HG03378 (cell line): ENCODE measurements around the gene RPL41.
"Not testable (repeated sequence)": the region's sequence is repeated elsewhere in the genome, so short reads cannot be mapped to it uniquely, and the experiment has no call there.

Experiments
- ATAC-seq: cut with Tn5 transposase; IDR thresholded peaks from one replicate; pipeline ENCODE4 v1.9.1; 2021; ENCODE audit warnings: mild to moderate bottlenecking, moderate library complexity; ENCODE audit not compliant: unreplicated experiment

The RPL41 gene

DNA sequence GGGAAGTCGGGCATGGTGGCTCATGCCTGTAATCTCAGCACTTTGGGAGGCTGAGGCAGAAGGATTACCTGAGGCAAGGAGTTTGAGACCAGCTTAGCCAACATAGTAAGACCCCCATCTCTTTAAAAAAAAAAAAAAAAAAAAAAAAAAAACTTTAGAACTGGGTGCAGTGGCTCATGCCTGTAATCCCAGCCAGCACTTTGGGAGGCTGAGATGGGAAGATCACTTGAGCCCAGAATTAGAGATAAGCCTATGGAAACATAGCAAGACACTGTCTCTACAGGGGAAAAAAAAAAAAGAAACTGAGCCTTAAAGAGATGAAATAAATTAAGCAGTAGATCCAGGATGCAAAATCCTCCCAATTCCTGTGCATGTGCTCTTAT, 13.8 kb upstream of the RPL41 start:
- no peak for ATAC-seq

DNA sequence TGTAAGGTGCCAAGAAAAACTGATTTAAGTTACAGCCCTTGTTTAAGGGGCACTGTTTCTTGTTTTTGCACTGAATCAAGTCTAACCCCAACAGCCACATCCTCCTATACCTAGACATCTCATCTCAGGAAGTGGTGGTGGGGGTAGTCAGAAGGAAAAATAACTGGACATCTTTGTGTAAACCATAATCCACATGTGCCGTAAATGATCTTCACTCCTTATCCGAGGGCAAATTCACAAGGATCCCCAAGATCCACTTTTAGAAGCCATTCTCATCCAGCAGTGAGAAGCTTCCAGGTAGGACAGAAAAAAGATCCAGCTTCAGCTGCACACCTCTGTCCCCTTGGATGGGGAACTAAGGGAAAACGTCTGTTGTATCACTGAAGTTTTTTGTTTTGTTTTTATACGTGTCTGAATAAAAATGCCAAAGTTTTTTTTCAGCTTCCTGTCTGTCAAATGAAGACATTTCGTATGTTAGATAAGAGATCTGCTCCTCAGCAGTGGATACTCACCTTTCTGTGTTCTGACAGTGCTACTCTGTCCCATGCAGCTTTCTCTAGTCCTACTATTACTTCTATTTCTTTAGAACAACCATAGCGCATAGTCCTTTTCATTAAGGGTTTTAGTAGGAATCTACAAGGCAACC, 13.2 kb upstream of the RPL41 start:
- no peak for ATAC-seq

- no peak for ATAC-seq
These were observed 12.7 kb upstream of the RPL41 start for GRCh38 chr12:56103823-56104108.

DNA sequence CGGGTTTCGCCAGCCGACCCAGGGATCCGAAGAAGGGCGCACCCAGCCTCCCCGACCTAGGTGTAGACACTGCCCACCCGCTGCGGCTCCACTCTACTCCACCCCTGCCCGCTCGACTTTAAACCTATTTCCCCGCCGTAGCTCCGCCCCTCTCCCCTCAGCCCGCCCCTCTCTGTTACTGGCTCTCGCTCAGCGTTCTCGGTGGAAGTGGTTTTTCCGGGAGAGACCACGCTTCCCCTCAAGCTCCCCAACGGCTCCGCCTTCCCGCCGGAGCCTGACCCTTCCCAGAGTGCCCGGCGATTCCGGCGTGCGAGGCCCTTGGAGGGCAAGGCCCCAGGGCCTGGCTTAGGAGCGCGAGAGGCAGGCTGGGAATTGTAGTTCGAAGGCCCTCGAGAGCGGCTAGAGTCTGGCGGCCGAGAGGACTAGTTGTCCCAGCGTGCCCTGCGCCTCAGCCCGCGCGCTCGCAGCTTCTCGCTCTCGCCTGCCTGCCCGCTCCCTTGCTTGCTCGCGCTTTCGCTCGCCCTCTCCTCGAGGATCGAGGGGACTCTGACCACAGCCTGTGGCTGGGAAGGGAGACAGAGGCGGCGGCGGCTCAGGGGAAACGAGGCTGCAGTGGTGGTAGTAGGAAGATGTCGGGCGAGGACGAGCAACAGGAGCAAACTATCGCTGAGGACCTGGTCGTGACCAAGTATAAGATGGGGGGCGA, 12.2 kb upstream of the RPL41 start, which contains the start of gene PA2G4:
Gene PA2G4 (plus strand): TSS at position 451 of the 706 bp plus-strand sequence. CDS start 179 bp downstream, at position 630.
- peak; percentile 92 for ATAC-seq

GRCh38 chr12:56104815-56105608, 11.4 kb upstream of the RPL41 start:
- no peak for ATAC-seq

GRCh38 chr12:56105609-56105902, 10.9 kb upstream of the RPL41 start:
- ATAC-seq, result no peak

DNA sequence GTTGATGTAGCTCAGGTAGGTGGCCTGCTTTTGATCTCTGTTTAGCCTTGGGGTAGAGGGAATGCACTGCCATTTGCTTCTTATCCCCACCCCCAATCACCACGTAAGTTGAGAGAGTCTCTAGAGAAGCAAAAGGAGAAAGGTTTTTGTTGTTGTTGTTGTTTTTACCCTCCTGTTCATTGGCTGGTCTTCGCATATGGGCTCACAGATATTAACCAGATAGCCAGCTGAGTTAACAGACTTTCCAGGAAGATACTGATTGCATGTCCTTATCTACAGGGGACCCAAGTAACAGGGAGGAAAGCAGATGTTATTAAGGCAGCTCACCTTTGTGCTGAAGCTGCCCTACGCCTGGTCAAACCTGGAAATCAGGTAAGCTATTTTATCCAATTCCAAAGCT, 9.2 kb upstream of the RPL41 start:
- no peak for ATAC-seq

GRCh38 chr12:56110571-56110970, 5.9 kb upstream of the RPL41 start:
- ATAC-seq, result no peak

DNA sequence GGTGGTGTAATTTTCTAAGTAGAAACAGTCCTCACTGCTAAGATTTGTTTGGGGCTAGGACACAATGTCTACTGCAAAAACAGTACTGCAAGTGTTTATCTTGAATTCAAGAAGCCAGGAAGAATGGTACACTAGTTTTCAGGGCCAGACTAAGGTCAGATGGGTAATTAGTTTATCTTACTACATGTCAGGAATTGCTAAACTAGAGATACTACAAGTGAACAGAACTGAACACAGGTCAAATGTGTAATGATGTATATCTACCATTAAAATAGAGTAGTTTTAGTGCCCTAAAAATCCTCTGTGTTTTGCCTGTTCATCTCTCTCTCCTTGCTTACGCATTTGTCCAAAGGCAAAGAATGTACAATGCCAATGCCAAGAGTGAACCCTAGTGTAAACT, 2.3 kb upstream of the RPL41 start:
- ATAC-seq, result no peak

GRCh38 chr12:56115329-56115728, 1.1 kb upstream of the RPL41 start:
- ATAC-seq, result no peak

DNA sequence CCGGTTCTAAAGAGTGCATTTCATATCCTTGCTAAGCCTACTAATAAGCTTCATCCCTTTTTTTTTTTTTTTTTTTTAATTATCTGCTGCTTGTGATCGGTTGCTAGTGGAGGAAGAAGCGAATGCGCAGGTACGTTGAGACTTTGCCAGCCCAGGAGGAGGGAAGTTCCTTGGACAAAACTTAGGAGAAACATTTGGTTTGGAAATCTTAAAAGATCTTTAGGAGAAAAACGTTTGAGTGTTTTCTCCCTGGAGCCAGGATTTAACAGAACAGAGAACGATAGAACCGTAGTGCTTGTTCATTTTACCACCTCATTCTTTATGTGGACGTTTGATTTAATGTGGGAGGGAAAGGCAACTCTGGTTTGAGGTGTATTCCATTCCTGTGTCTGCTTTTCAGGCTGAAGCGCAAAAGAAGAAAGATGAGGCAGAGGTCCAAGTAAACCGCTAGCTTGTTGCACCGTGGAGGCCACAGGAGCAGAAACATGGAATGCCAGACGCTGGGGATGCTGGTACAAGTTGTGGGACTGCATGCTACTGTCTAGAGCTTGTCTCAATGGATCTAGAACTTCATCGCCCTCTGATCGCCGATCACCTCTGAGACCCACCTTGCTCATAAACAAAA, 761 bp downstream of the RPL41 start:
- not testable (repeated sequence) for ATAC-seq

- ATAC-seq, result peak; percentile 79
These were observed 1.6 kb downstream of the RPL41 start, which contains the start of gene ZC3H10 for GRCh38 chr12:56117778-56118687. Gene ZC3H10 (plus strand): TSS chr12:56118266. CDS start chr12:56120563, 2,297 bp downstream.

DNA sequence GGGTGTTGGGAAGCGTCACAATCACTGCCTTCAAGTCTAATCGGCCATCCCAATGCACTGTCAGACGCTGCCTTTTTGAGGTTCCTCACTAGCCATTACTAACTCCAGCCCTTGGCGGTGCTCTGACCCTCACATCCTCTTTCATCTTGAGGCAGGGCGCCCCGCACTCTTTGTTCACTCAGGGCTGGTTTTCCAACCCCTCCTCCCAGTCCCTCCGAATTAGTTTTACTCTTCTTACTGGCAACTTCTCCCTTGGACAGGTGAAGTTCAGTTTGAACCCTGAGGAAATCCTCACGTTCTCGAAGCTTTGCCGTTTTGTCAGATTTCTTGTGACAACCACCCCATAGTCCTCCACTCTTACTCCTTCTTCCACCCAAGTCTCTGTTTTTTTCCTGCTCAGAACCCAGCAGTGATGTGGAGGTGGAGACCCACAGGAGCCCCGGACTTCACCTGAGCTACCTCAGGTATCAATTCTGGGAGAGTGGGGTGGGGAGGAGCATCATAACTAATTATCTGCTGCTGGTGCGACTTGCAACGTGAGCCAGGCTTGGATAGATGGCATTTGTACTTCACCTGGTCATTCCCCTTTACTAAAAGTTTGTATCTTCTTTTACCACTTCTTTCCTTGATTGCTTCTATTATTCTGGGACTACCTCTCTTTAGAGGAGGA, 2.4 kb downstream of the RPL41 start:
- ATAC-seq, result peak; percentile 6

DNA sequence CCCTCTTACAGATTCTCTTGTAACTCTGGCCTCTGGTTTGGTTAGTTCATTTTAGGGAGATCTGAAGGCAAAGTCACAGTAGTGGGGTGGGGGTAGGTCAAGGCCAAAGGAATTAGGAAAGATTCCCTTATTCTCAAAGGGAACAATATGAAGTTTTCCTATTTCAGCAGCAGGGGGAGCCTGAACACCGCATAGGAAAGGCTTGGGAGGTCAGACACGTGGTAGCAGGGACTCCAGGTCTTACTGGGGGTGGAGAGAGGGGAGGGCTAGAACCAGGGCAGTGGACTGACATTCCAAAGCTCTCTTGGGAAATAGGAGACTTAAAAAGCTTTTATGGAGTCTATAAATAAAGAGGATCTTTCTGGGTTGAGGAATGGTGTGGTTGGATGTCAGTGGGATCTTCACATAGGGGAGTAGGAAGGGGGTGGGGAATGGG, 2.9 kb downstream of the RPL41 start:
- no peak for ATAC-seq

DNA sequence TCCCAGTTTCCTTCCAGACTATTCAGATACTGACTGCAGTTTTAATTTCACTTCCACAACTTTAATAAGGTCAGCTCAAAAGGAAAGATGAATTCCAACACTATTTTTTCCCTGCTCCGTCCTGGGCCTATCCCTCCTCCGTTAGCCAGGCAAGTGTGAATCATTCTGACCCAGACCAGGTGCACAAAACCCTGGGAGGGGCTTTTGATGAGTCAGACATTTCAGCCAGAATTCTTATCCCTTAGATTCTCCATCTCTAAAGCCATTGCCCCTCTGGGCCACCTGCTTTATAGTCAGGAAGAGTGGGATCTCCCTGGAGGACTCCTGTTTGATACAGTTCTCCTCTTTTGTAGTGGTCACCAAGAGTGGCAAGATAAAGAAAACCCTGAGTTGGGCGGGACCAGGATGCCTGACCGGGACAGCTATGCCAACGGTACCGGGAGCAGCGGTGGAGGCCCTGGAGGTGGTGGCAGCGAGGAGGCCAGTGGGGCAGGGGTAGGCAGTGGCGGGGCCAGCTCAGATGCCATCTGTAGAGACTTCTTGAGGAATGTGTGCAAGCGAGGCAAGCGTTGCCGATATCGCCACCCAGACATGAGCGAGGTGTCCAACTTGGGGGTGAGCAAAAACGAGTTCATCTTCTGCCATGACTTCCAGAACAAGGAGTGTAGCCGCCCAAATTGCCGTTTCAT, 3.9 kb downstream of the RPL41 start:
- no peak for ATAC-seq

- ATAC-seq, result no peak
These were observed 4.9 kb downstream of the RPL41 start for GRCh38 chr12:56121204-56121870.

DNA sequence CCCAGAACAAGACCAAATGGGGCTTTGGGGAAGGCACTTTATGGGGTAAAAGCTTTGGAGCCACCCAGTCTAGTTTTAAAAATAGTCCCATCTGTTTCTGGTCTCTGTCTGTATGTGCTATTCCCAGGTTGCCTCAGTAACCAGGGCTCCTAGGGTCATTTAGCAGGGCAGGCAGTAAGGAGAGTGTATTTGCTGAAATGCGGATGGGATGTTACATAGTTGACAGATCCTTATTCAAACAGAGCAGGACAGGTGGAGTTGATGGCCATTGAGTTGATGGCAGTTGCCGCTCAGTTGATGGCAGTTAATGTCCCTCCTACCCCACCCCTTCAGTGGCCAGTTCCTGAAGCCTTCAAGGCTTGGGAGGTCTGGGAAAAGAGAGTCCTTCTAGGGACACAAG, 6.2 kb downstream of the RPL41 start:
- no peak for ATAC-seq

DNA sequence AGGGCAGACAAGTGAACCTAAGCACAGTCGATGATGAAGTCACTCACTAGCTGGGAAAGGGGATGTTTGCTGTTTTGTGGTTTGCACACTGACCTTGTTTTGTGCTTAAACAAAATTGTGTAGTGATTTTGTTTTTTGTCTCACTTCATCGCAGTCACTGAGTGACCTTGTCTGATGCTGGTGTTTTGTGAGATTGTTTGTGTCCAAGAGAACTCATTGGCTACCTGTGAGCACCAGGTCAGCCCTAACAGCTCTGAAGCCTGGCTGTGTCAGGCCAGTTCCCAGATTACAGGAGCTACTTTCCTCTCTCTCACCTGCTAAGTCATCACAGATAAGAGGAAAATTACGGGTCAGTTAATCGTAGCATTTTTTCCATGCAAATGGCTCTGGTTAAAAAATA, 7.7 kb downstream of the RPL41 start:
- no peak for ATAC-seq

DNA sequence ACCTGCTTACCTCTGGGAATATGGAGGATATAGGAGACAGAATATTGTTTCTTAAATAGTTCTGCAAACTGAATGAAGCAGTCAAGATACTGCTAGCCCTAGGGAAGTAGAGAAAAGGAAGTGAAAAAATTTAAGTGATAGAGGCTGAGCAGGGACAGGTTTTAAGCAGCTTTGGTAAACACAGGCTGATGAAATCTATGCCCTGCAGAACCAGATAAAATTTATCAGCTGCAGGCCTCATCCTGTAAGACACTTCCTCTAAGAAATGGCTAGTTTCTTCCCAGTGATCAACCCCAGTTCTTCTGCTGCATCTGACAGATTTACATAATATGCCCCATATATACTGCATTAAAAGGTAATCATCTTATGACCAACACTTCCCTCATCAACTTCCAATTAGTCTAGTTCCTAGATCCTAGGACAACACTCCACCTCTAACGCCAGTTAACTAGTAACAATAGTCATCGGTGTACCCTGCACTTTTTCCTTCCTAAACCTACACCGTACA, 10.4 kb downstream of the RPL41 start:
- no peak for ATAC-seq
